Measurements from ENCODE around the gene C19orf18.
"Not testable (repeated sequence)": the region's sequence is repeated elsewhere in the genome, so short reads cannot be mapped to it uniquely, and the experiment has no call there.

The C19orf18 gene

GRCh38 chr19:57949296-57949695, 25.0 kb downstream of the C19orf18 start:
- in situ Hi-C loops (cut with HindIII; ENCODE audit: low sequenced_read_pairs): no loop called here

- in situ Hi-C loops (cut with HindIII; ENCODE audit: low sequenced_read_pairs): no loop called here
These were observed 26.8 kb downstream of the C19orf18 start, which contains the start of gene ZNF256 for GRCh38 chr19:57947419-57948134. Gene ZNF256 (minus strand): TSS chr19:57947706. CDS start chr19:57947474, 232 bp downstream.

- in situ Hi-C loops (cut with HindIII; ENCODE audit: low sequenced_read_pairs): no loop called here
These were observed 27.3 kb downstream of the C19orf18 start for GRCh38 chr19:57947088-57947418.

- in situ Hi-C loops (cut with HindIII; ENCODE audit: low sequenced_read_pairs): no loop called here
These were observed 28.0 kb downstream of the C19orf18 start for GRCh38 chr19:57946316-57946715.

GRCh38 chr19:57941593-57941992, 32.7 kb downstream of the C19orf18 start:
- in situ Hi-C loops (cut with HindIII; ENCODE audit: low sequenced_read_pairs): no loop called here

GRCh38 chr19:57935731-57936130, 38.6 kb downstream of the C19orf18 start:
- in situ Hi-C loops (cut with HindIII; ENCODE audit: low sequenced_read_pairs): no loop called here

GRCh38 chr19:57934820-57935665, 39.3 kb downstream of the C19orf18 start, which contains the start of gene ZNF418:
Gene ZNF418 (minus strand): TSS chr19:57935402. CDS start chr19:57933822, 1,580 bp downstream.
- in situ Hi-C loops (cut with HindIII; ENCODE audit: low sequenced_read_pairs): no loop called here

GRCh38 chr19:57927587-57927986, 46.7 kb downstream of the C19orf18 start:
- in situ Hi-C loops (cut with HindIII; ENCODE audit: low sequenced_read_pairs): no loop called here

- in situ Hi-C loops (cut with HindIII; ENCODE audit: low sequenced_read_pairs): not testable (repeated sequence)
These were observed 58.0 kb downstream of the C19orf18 start, which contains the start of gene ZNF417 for GRCh38 chr19:57916168-57916995. Gene ZNF417 (minus strand): TSS chr19:57916592. CDS start chr19:57916411, 181 bp downstream.

- in situ Hi-C loops (cut with HindIII; ENCODE audit: low sequenced_read_pairs): no loop called here
These were observed 59.8 kb downstream of the C19orf18 start for GRCh38 chr19:57914531-57914930.

All from DLD1 (cell line).